Progenitor cell of endocrine pancreas (in vitro differentiated cells): Measurements from ENCODE around the gene ENTPD8. TPM values are rescaled to one million over a fixed set of nuclear protein-coding genes. Genes with fewer than 3 reads are reported as not detected.

Experiments used
- DNase-seq: peaks from one replicate; pipeline ENCODE4 v3.0.0; 2021; ENCODE audit warnings: low spot score; ENCODE audit not compliant: unreplicated experiment
- H3K27ac Mint-ChIP-seq: 2 replicates; pipeline ENCODE4 v1.8.0; 2021; ENCODE audit warnings: mild to moderate bottlenecking, moderate library complexity, mixed read lengths
- H3K27me3 Mint-ChIP-seq: 2 replicates; pipeline ENCODE4 v1.8.0; 2021; ENCODE audit warnings: mixed read lengths
- H3K36me3 Mint-ChIP-seq: 2 replicates; pipeline ENCODE4 v1.8.0; 2022; ENCODE audit warnings: mixed read lengths; ENCODE audit not compliant: insufficient read depth
- H3K4me1 Mint-ChIP-seq: 2 replicates; pipeline ENCODE4 v1.8.0; 2021; ENCODE audit warnings: low read depth, mixed read lengths
- H3K4me3 Mint-ChIP-seq: 2 replicates; pipeline ENCODE4 v1.8.0; 2021; ENCODE audit warnings: low read depth, mild to moderate bottlenecking, moderate library complexity, mixed read lengths
- H3K9me3 Mint-ChIP-seq: 2 replicates; pipeline ENCODE4 v1.8.0; 2021; ENCODE audit warnings: low read depth, mixed read lengths
- total RNA-seq: library from RNA; stranded (reverse); gene quantifications from 2 replicates; pipeline ENCODE4 v1.2.1, GENCODE V29; 2021
- TF ChIP-seq, protein P1 (sequence below): fragments of 200-600 bp; sonication (generic); IDR thresholded peaks from one replicate; pipeline ENCODE4 v1.5.0; 2021; ENCODE audit warnings: antibody characterized with exemption, mild to moderate bottlenecking; ENCODE audit not compliant: unreplicated experiment

Gene ENTPD8
- total RNA-seq, 1 donor from 2014 or later = 2.7 TPM

DNA sequence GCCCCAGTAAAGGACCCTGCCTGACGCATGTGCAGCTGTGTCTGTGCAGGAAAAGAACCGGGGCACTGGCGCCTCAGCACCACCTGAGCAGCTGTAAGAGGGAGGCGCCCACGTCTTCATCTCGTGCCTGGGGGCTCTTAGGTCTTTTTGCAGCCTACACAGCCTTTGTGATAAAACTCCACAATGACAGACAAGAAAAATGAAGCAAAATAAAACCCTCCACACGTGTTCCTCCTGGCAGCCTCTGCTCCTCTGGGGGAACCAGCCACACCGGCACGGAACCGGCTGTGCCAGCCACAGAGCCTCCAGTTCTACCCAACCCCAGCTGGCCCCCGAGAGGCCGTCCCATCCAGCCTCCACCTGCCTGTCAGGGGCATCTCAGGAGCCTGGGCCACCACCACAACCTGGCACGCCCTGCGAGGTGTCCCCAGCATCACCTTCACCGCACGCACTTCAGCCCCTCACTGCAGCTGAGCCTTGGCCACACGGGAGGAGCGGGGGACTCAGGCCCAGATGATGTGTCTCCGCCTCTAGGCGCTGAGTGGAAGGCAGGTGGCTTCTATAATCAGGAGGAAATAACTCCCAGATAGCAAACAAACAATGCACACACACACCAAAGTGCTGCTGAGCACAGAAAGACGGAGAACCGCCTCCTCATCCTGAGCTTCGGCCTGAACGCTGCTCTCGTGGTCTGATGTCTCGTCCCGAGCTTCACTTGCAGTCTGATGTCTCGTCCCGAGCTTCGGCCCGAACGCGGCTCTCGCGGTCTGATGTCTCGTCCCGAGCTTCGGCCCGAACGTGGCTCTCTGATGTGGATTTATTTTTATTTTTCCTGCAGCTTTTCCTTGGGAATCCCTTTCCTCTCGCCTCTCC, 46.5 kb upstream of the ENTPD8 start:
- H3K4me3 Mint-ChIP-seq = no peak overlapping the region
- H3K36me3 Mint-ChIP-seq = no peaks in the 10 kb centered on the region
- TF ChIP-seq, protein P1, sequence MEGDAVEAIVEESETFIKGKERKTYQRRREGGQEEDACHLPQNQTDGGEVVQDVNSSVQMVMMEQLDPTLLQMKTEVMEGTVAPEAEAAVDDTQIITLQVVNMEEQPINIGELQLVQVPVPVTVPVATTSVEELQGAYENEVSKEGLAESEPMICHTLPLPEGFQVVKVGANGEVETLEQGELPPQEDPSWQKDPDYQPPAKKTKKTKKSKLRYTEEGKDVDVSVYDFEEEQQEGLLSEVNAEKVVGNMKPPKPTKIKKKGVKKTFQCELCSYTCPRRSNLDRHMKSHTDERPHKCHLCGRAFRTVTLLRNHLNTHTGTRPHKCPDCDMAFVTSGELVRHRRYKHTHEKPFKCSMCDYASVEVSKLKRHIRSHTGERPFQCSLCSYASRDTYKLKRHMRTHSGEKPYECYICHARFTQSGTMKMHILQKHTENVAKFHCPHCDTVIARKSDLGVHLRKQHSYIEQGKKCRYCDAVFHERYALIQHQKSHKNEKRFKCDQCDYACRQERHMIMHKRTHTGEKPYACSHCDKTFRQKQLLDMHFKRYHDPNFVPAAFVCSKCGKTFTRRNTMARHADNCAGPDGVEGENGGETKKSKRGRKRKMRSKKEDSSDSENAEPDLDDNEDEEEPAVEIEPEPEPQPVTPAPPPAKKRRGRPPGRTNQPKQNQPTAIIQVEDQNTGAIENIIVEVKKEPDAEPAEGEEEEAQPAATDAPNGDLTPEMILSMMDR = no peak
- DNase-seq = no peak
- peaks cover 1% of the 10 kb centered on the region for H3K4me1 Mint-ChIP-seq
- no peak overlapping the region for H3K27ac Mint-ChIP-seq
- H3K27me3 Mint-ChIP-seq = no peaks in the 10 kb centered on the region
- H3K9me3 Mint-ChIP-seq = no peaks in the 10 kb centered on the region

DNA sequence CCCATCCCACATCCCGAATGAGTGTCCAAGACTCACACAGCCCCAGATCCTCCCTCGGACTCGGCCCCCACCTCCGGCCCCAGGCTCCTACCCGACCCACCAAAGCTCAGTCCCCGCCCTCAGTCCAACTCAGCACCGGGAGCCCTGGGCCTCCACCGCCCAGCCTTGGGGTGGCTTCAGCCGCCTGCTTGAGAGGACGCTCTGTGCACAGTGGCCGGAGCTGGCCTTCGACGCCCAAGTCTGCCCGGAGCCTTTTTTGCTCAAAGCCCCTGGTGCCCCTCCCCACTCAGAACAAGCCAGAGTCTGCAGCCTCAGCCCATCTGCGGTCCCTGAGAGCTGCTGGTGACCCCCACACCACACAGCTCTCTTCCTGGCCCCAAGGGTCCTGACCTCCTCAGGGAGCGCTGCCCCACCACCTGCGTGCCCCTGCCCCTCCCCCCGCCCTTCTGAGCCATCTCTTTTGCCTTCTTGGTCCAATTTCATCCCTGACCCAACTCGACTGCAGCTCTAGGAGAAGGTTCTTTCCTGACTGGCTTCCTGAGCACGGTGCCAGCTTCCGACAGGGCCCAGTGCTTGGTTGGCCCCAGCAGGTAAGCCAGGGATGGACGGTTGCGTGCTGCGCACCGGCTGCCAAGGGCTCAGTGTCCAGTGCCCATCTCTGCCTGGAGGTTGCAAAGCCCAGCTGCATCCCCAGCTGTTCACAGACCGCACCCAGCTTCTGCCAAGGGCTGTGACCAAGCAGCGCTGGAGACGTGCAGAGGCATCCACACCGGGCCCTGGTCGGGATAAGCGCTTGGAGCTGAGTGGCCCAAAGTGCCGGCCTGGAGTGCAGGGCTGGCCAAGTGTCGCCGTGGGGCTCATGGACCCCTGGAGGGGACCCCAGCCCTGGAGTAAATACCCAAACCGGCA, 45.6 kb upstream of the ENTPD8 start:
- H3K9me3 Mint-ChIP-seq = no peaks in the 10 kb centered on the region
- H3K4me1 Mint-ChIP-seq = peaks cover 1% of the 10 kb centered on the region
- TF ChIP-seq, protein P1 = no peak
- DNase-seq = no peak
- no peaks in the 10 kb centered on the region for H3K36me3 Mint-ChIP-seq
- no peak overlapping the region for H3K27ac Mint-ChIP-seq
- no peaks in the 10 kb centered on the region for H3K27me3 Mint-ChIP-seq
- no peak overlapping the region for H3K4me3 Mint-ChIP-seq

DNA sequence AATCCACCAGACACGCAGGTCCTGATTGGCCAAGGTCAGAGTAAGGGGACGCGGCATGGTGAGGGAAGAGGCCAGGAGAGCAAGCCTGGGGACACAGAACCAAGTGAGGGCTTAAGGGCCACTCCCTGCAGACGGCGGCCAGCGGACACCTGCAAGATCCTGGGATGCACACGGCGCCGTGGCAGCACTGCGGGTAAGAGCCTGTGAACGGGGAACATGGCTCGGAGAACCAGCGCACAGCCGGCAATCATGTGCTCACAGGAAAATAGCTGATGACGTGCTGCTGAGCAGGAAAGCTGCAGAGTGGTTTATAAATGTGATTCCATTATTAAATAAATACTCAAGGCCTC, 45.0 kb upstream of the ENTPD8 start:
- Mint-ChIP-seq H3K9me3 (no peaks in the 10 kb centered on the region), H3K27ac (no peak overlapping the region)
- TF ChIP-seq, protein P1 = no peak

DNA sequence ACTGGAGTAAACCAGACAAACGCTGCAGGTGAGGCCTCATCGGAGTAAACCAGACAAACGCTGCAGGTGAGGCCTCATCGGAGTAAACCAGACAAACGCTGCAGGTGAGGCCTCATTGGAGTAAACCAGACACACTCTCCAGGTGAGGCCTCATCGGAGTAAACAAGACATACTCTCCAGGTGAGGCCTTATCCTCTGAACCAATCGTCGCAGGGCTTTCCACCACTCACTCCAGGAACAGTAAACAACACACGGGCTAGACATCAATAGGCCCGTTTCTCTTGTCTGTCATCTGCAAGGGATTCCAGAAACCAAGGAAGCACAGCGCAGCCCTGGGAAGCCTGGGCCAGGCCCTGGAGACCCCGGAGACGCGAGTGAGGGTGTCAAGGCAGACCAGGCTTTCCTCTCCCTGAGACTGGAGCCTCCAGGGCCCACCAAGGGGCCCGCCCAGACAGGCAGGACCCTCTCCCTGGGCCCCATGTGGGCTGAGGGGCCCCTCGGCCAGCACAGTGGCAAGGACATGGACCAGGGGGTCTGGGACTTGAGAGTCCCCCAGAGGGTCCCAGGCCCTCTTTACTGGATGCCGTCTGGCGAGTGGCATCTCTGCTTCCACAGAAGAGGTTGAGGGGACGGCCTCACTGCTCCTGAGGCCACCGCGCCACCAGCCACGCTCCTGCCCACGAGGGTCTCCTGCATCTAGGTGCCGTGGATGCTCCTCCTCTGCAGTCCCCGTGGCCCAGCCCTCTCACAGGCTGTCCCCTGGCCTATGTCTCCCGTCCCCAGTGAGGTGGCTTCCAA, 44.4 kb upstream of the ENTPD8 start:
- Mint-ChIP-seq H3K9me3 (no peaks in the 10 kb centered on the region), H3K27me3 (no peaks in the 10 kb centered on the region), H3K36me3 (no peaks in the 10 kb centered on the region), H3K4me1 (peaks cover 1% of the 10 kb centered on the region), H3K4me3 (no peak overlapping the region), H3K27ac (no peak overlapping the region)
- no peak for DNase-seq
- TF ChIP-seq, protein P1 = no peak

More for the DNA sequence above, 45.0 kb upstream of the ENTPD8 start:
- H3K4me1 Mint-ChIP-seq = peaks cover 1% of the 10 kb centered on the region
- H3K4me3 Mint-ChIP-seq = no peak overlapping the region
- no peaks in the 10 kb centered on the region for H3K36me3 Mint-ChIP-seq
- H3K27me3 Mint-ChIP-seq = no peaks in the 10 kb centered on the region
- DNase-seq = no peak
